Stimulated activated CD4-positive, alpha-beta T cell treated with anti-CD3 and anti-CD28 coated beads, Interleukin-4, amount 100 ng/mL, for 24 hours (primary cell): ENCODE data around the gene PTGFRN.

Experiments used
- DNase-seq: peaks from one replicate; pipeline ENCODE4 v3.0.0-alpha.2; 2020

The PTGFRN gene

GRCh38 chr1:117009132-117009531 lies 99.4 kb downstream of the PTGFRN start:
- no peak for DNase-seq

- DNase-seq: no peak
Observed at GRCh38 chr1:117010310-117010969, 100.7 kb downstream of the PTGFRN start.

GRCh38 chr1:117011334-117011733 lies 101.6 kb downstream of the PTGFRN start:
- no peak for DNase-seq

GRCh38 chr1:117013309-117013858 lies 103.7 kb downstream of the PTGFRN start:
- DNase-seq: no peak

GRCh38 chr1:117014209-117014608 lies 104.5 kb downstream of the PTGFRN start:
- peak; percentile 38 for DNase-seq

- no peak for DNase-seq
Observed at GRCh38 chr1:117015724-117016123, 106.0 kb downstream of the PTGFRN start.

GRCh38 chr1:117017062-117017461 lies 107.3 kb downstream of the PTGFRN start:
- DNase-seq: peak; percentile 17

GRCh38 chr1:117017648-117018047 lies 107.9 kb downstream of the PTGFRN start:
- DNase-seq: peak; percentile 12

- DNase-seq: no peak
Observed at GRCh38 chr1:117020526-117021156, 110.9 kb downstream of the PTGFRN start.

GRCh38 chr1:117022114-117022513 lies 112.4 kb downstream of the PTGFRN start:
- no peak for DNase-seq

GRCh38 chr1:117025568-117025967 lies 115.9 kb downstream of the PTGFRN start:
- no peak for DNase-seq

GRCh38 chr1:117026361-117026760 lies 116.6 kb downstream of the PTGFRN start:
- DNase-seq: no peak

GRCh38 chr1:117029685-117030084 lies 120.0 kb downstream of the PTGFRN start:
- no peak for DNase-seq

- no peak for DNase-seq
Observed at GRCh38 chr1:117030271-117030877, 120.7 kb downstream of the PTGFRN start.

- no peak for DNase-seq
Observed at GRCh38 chr1:117032266-117032665, 122.5 kb downstream of the PTGFRN start.

GRCh38 chr1:117032681-117033539 lies 123.2 kb downstream of the PTGFRN start:
- DNase-seq: no peak

- DNase-seq: no peak
Observed at GRCh38 chr1:117033772-117034171, 124.1 kb downstream of the PTGFRN start.

GRCh38 chr1:117034791-117035290 lies 125.1 kb downstream of the PTGFRN start:
- no peak for DNase-seq

GRCh38 chr1:117036018-117036461 lies 126.3 kb downstream of the PTGFRN start:
- DNase-seq: no peak

GRCh38 chr1:117037802-117038201 lies 128.1 kb downstream of the PTGFRN start:
- no peak for DNase-seq

- no peak for DNase-seq
Observed at GRCh38 chr1:117038236-117038635, 128.5 kb downstream of the PTGFRN start.
